ENCODE results near the gene MRPL40.
A peak's percentile ranks its signal among the peaks of the same experiment; 100 is the strongest.

The MRPL40 gene

GRCh38 chr22:19463491-19464469 is 31.4 kb downstream of the MRPL40 start:
- DNase-seq: no peak

- DNase-seq: no peak
These were observed 32.2 kb downstream of the MRPL40 start for GRCh38 chr22:19464546-19464945.

- no peak for DNase-seq
These were observed 32.6 kb downstream of the MRPL40 start for GRCh38 chr22:19464975-19465374.

- DNase-seq: no peak
These were observed 33.9 kb downstream of the MRPL40 start for GRCh38 chr22:19466126-19466716.

GRCh38 chr22:19466848-19467752 is 34.8 kb downstream of the MRPL40 start:
- no peak for DNase-seq

- no peak for DNase-seq
These were observed 35.6 kb downstream of the MRPL40 start for GRCh38 chr22:19467912-19468311.

- DNase-seq: no peak
These were observed 37.1 kb downstream of the MRPL40 start for GRCh38 chr22:19469421-19469820.

GRCh38 chr22:19470010-19470409 is 37.7 kb downstream of the MRPL40 start:
- DNase-seq: no peak

GRCh38 chr22:19471572-19471971 is 39.2 kb downstream of the MRPL40 start:
- DNase-seq: no peak

- no peak for DNase-seq
These were observed 39.9 kb downstream of the MRPL40 start for GRCh38 chr22:19472233-19472632.

- DNase-seq: no peak
These were observed 41.2 kb downstream of the MRPL40 start for GRCh38 chr22:19473578-19473977.

GRCh38 chr22:19476023-19476422 is 43.7 kb downstream of the MRPL40 start:
- no peak for DNase-seq

- no peak for DNase-seq
These were observed 45.1 kb downstream of the MRPL40 start for GRCh38 chr22:19477321-19478044.

GRCh38 chr22:19478045-19478900 is 45.9 kb downstream of the MRPL40 start:
- no peak for DNase-seq

GRCh38 chr22:19478901-19479354 is 46.6 kb downstream of the MRPL40 start, which contains the start of gene UFD1:
TSS of gene UFD1 (minus strand) at chr22:19479193. CDS start at chr22:19479085, 108 bp downstream.
- DNase-seq: peak; percentile 78 to 80

- DNase-seq: peak; percentile 97 to 98
These were observed 47.2 kb downstream of the MRPL40 start, which contains the start of gene CDC45 for GRCh38 chr22:19479355-19480172. TSS of gene CDC45 (plus strand) at chr22:19479920. CDS start at chr22:19479969, 49 bp downstream.

GRCh38 chr22:19480173-19480568 is 47.8 kb downstream of the MRPL40 start:
- DNase-seq: no peak

- no peak for DNase-seq
These were observed 48.4 kb downstream of the MRPL40 start for GRCh38 chr22:19480789-19481188.

- DNase-seq: no peak
These were observed 50.0 kb downstream of the MRPL40 start for GRCh38 chr22:19482297-19482696.

All from SHP77 (cell line).